Activated CD8-positive, alpha-beta memory T cell treated with anti-CD3 and anti-CD28 coated beads, Interleukin-2, amount 50 U/mL, for 1 hour (primary cell): ENCODE measurements around the gene WDR70.
"Not testable (repeated sequence)": the region's sequence is repeated elsewhere in the genome, so short reads cannot be mapped to it uniquely, and the experiment has no call there.

Experiments
- DNase-seq: peaks from one replicate; pipeline ENCODE4 v3.0.0-alpha.2; 2020; ENCODE audit errors: extremely low read depth

WDR70 gene

DNA sequence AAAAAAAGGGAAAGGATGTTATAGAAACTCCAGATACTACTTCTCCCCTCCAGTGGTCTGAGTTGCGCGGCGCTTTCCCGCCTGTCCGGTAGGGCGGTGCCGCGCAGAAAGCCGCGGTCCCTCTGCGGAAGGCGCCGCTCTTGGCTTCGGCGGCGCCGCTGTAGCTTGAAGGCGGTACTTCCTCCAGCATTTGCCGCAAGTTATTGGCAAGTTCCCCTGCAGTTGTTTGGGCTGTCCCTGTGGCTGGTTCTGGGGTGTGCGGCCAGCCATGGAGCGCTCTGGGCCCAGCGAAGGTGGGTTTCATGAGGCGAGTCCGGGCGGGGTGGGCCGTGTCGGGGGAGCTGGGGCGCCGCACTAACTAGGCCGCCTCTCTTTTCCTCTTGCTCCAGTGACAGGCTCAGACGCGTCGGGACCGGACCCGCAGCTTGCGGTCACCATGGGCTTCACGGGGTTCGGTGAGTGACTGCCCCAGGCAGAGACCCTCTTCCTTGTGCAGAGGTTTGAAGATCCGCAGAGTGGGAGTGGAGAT is at the start of gene WDR70:
TSS of gene WDR70 (plus strand) at position 219 of the 529 bp plus-strand sequence. CDS start at position 269, 50 bp downstream.
- peak; percentile 43 for DNase-seq

DNA sequence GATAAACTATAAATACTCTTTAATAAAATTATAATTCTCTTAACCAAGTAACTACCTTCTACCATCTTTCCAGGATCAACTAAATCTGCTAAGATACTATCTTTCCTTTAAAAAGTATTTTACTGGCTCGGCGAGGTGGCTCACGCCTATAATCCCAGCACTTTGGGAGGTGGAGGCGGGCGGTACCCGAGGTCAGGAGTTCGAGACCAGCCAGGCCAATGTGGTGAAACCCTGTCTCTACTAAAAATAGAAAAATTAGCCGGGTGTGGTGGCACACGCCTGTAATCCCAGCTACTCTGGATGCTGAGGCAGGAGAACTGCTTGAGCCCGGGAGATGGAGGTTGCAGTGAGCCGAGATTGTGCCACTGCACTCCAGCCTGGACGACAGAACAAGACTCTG is 44.4 kb upstream of the WDR70 start:
- not testable (repeated sequence) for DNase-seq

DNA sequence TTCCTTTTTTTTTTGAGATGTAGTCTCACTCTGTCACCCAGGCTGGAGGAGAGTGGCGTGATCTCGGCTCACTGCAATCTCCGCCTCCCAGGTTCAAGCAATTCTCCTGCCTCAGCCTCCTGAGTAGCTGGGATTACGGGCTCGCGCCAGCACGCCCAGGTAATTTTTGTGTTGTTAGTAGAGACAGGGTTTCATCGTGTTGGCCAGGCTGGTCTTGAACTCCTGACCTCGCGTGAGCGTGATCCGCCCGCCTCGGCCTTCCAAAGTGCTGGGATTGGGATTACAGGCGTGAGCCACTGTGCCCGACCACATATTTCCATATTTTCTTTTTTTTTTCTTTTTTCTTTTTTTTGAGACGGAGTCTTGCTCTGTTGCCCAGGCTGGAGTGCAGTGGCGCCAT is 36.4 kb upstream of the WDR70 start:
- DNase-seq: not testable (repeated sequence)

DNA sequence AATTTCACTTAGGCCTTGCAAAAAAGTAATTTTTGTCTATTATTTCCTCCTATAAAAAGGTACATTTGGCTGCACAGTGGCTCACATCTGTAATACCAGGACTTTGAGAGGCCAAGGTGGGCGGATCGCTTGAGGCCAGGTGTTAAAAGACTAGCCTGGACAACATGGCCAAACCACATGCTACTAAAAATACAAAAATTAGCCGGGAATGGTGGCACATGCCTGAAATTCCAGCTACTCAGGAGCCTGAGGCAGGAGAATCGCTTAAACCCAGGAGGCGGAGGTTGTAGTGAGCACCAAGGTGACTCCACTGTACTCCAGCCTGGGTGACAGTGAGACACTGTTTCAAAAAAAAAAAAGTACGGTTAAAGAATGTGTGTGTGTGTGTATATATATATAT is 24.0 kb upstream of the WDR70 start:
- no peak for DNase-seq

DNA sequence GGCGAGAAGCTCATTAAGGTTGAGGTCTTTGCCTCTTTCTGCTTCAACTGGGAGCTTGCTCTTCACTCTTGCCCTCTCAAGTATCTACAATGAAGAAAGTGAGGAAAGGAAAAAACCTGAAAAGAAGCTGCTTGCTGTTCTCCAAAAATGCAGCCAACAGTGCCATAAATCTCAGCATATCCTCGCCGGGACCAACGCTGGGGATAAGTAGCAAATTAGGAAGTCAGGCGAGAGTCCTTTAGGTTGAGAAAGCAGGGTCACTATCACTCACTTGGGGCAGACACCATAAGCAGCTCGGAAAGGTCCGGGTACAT is 8.6 kb upstream of the WDR70 start:
- no peak for DNase-seq

DNA sequence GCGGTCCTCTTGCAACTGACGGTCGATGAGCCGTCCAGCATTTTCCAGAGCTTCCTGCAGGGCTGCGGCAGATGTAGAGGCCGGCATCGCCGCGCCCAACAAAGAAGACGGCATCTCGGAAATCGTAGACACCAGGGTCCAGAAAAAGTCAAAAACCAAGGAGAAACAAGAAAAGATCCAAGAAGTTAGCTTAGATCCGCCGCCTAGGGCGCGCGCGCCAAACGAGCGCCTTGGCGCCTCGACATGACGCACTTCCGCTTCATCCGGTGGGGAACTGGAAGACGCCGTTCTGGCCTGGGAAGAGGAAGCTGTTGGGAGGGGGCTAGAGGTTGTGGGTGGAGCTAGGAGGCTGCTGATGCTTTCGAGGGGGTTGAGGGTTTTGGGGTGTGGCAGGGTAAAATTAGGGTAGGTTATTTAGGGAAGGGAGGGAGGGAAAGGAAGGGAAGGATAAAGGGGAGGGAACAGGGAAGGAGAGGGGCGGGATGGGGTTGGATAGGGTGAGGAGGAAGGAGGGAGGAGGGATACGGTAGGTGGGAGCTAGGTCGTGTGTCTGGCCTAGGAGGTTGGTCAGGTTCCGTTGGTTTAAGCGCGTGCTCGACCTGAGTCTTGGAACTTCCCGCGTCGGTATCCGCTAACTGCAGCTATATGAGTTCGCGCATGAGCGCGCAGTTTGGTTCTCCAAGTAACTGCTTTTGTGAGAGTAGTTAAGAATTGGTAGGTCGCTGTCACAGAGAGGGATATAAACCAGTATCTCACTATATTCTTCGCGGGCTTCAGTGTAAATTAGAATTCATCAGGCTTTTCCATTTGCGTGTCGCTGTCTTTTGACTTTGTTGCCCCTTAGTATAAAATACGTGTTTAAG is 8.0 kb upstream of the WDR70 start, which contains the start of gene NUP155:
TSS of gene NUP155 (minus strand) at position 243 of the 863 bp plus-strand sequence. CDS start at position 114, 129 bp downstream.
- peak; percentile 81 for DNase-seq

DNA sequence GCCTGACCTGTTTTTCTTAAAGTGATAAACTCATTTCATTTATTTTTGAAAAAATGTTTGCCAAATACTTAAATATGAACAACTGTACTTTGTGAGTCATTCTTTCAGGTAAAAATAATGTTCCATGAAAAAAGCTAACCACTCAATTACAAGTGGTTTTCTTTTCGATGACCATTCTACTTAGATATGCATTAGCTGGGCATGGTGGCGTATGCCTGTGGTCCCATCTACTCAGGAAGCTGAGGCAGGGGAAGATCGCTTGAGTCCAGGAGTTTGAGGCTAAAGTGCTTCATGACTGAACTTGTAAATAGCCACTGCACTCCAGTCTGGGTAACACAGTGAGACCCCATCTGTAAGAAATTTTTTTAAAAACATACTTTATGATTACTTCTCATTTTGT is 4.0 kb upstream of the WDR70 start:
- DNase-seq: no peak

DNA sequence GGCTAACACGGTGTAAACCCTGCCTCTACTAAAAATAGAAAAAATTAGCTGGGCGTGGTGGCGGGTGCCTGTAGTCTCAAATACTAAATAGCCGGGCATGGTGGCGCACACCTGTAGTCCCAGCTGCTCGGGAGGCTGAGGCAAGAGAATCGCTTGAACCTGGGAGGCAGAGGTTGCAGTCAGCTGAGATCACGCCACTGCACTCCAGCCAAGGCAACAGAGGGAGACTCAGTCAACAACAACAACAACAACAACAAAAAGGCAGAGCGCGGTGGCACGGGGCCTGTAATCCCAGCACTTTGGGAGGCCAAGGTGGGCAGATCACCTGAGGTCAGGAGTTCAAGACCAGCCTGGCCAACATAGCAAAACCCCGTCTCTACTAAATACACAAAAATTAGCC is 1.1 kb upstream of the WDR70 start:
- not testable (repeated sequence) for DNase-seq

DNA sequence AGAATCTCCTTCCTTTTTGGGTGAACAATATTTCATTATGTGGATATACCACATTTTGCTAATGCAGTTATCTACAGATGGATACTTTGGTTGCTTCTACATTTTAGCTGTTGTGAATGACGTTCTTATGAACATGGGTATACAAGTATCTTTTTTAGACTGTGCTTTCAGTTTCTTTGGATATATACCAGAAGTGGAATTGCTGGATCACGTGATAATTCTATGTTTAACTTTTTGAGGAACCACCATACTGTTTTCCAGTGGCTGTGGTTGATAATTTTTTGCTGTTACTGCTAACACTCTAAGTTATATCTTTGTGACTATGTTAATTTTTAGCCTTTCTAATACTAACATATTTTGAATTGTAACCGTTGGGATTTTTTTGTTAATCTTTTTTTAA is 12.5 kb downstream of the WDR70 start:
- DNase-seq: no peak

DNA sequence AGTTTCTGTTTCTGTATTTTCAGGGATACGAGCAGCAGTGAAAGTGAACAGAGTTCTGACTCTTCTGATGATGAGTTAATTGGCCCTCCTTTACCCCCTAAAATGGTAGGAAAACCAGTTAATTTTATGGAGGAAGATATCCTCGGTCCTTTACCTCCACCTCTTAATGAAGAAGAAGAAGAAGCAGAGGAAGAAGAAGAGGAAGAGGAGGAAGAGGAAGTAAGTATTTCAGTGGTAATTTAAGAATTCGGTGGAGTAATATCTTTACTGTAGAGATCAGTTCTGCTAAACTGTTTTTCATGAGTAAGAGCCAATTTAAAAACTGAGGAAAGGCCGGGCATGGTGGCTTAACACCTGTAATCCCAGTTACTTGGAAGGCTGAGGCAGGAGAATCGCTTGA is 17.2 kb downstream of the WDR70 start:
- no peak for DNase-seq

DNA sequence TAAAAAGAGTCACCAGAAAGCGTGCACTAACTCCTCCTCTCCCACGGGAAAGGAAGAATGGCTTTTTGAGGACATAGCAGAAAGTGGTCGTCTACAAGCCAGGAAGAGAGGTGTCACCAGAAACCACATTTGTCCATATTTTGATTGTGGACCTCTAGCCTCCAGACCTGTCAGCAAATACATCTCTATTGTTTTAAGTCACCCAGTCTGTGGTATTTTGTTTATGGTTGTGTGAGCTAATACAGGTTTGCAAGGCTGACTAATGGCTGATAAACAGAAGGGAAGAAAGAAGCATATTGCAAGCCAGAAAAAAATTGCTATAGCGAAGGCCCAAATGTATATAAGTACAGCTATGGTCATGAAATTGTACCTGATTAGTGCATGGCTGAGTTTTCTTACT is 21.4 kb downstream of the WDR70 start:
- no peak for DNase-seq

DNA sequence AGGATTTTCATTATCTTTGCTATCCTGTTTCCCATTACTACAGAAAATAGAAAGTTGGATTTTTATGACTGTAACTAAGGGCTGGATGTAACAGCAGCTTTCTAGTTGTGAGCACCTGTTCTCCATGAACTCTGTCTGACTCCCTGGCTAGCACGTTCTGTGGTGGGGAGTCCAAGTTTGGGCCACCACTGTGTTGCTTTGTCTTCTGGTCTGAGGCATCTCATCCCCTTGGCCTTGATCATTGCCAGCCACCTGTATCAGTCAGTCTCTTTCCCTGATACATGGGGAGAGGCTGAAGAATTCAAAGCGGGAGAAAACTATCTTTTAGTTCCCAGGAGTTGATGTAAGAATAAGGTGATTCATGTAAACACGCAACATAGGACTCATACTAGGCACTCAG is 33.4 kb downstream of the WDR70 start:
- DNase-seq: no peak

DNA sequence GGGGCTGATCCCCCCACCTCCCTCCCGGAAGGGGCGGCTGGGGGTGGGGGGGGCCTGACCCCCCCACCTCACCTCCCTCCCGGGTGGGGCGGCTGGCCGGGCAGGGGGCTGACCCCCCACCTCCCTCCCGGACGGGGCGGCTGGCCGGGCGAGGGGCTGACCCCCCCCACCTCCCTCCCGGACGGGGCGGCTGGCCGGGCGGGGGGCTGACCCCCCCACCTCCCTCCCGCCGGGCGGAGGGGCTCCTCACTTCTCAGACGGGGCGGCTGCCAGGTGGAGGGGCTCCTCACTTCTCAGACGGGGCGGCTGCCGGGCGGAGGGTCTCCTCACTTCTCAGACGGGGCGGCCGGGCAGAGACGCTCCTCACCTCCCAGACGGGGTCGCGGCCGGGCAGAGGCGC is 36.3 kb downstream of the WDR70 start:
- DNase-seq: not testable (repeated sequence)

DNA sequence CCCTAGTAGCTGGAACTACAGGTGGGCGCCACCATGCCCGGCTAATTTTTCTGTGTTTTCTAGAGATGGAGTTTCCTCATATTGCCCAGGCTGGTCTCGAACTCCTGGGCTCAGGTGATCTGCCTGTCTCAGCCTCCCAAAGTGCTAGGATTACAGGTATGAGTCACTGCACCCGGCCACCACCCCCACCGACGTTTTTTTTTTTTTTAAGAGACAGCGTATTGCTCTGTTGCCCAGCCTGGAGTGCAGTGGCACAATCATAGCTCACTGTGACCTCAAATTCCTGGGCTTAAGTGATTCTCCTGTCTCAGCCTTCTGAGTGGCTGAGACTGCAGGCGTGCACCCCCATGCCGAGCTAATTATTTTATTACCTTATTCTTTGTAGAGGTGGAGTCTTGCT is 38.2 kb downstream of the WDR70 start:
- no peak for DNase-seq

DNA sequence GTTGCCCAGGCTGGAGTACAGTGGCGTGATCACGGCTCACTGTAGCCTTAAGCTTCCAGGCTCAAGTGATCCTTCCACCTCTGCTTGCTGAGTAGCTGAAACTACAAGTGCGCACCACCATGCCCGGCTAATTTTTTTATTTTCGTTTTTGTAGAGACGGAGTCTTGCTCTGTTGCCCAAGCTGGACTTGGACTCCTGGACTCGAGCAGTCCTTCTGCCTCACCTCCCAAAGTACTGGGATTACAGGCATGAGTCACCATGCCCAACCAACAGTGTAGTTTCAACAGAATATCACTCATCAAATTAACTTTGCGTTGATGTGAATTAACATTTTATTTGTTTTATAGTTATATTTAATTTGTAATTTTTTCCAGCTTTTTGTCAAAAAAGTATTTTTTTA is 45.3 kb downstream of the WDR70 start:
- DNase-seq: no peak

DNA sequence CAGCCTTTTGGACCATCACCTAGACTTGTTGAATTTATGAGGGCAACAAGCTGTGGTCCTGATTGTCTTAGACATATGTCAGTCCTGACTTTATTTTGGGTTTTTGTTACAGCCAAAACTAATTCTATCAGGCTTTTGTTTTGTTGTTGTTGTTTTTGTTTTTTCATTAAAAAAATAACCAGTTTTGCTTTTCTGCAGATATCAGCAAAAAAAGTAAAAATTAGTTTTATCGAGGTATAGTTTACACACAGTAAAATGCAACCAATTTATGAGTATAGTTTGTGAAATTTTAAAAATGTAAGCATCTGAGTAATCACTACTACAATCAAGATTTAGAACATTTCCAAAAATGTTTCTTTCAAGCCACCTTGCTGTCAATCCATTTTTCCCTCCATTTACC is 48.9 kb downstream of the WDR70 start:
- no peak for DNase-seq

DNA sequence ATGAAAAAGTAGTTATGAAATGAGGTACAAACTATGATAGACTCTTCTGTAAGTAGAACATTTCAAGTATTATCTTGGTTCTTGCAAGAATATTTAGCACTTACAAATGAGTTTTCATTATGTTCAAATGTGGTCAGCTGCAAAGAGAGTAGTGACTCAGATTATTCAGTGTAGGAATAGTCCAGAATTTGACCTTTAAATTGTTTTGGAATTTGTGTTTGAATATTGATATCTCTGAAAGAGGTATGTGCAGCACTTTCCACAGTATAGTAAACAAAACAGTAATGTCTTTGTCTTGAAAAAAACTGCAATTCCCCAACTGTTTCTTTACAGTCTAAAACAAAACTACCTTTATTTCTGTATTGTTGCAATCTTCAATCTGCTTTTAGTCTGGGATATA is 56.1 kb downstream of the WDR70 start:
- DNase-seq: no peak

DNA sequence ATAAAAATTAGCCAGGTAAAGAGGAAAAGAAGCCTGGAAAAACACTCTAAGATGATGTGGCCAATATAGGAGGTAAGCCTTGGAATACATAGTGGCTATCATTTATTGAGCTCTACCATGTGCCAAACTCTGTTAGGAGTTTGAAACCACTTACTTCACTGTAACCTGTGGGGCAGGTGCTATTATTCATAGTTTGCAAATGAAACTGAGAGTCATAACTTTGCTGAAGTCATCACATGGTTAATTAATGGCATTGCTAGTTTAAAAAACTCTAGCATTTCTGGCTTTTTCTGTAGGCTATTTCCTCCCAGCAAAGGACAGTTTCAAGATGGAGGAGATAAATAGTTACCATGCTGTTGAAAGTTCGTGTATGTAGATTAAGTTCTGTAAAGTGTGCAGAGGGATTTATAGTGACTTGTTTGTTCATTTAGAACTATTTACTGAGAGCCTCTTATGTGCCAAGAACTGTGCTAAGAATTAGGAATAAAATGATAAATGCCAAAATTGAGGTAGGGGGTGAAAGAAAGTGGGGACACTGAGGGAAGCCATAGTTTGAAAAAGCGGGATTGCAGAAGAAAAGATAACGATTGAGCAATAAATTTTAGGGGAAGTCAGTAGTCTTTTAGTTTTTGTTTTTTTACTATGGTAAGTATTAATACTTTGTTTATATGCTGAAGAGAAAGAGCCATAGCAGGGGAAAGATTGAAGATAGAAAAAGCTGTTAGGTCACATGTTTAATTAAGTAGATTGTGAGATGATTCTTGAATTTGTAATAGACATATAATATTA is 57.2 kb downstream of the WDR70 start:
- no peak for DNase-seq

DNA sequence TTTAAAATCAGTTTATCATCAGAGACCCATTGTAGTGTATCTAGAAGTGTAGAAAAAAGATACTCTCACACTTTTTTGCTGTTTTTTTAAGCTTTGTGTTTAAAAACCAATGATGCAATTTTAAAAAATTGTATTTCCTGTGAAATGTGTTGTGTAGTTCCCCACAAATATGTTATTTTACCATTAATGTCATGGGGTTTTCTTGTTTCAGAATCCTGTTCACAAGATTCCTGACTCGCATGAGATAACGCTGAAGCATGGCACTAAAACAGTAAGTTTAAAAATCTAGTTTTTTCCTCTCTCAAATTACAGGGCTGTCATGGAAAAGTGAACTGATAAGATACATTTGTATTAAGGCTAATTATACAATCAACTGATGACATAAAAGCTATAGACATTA is 58.6 kb downstream of the WDR70 start:
- DNase-seq: no peak

DNA sequence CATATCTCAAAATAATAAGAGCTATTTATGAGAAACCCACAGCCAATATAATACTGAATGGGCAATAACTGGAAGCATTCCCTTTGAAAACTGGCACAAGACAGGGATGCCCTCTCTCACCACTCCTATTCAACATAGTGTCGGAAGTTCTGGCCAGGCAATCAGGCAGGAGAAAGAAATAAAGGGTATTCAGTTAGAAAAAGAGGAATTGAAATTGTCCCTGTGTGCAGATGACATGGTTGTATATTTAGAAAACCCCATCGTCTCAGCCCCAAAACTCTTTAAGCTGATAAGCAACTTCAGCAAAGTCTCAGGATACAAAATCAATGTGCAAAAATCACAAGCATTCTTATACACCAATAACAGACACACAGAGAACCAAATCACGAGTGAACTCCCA is 66.7 kb downstream of the WDR70 start:
- not testable (repeated sequence) for DNase-seq

DNA sequence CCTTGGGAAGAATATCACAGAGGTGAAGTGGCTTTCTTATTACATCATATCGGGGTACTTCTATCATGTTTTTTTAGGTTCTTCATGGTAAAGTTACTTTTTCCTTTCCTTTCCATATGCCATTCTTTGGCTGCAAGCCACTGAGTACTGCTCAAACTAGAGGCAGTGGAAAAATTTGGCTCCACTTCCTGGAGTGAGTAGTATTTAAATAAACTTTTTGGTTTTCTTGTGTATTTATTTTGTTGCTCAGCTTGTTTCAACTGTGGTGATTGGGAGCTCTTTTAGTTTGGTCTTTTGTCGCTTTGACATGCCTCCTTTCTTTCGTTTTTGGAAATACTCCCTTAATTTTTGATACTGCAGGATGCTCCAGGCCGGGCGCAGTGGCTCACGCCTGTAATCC is 69.8 kb downstream of the WDR70 start:
- DNase-seq: no peak

DNA sequence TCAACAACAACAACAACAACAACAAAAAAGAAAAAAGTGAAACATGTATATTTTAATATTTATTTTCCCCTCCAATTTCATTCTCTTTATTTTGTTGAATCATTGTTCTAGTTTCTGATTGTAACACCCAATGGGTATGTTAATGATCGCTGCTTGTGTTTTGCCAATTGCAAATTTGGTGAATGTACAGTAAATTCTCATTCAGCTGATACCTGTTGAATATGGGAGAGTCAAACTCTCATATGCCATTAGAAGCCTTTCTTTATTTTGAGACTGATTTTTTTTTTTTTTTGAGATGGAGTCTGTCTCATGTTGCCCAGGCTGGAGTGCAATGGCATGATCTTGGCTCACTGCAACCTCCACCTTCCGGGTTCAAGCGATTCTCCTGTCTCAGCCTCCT is 72.9 kb downstream of the WDR70 start:
- not testable (repeated sequence) for DNase-seq

DNA sequence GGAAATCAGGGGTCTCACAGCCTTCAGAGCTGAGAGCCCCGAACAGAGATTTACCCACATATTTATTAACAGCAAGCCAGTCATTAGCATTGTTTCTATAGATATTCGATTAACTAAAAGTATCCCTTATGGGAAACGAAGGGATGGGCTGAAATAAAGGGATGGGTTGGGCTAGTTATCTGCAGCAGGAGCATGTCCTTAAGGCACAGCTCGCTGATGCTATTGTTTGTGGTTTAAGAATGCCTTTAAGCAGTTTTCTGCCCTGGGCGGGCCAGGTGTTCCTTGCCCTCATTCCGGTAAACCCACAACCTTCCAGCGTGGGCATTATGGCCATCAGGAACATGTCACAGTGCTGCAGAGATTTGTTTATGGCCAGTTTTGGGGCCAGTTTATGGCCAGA is 74.1 kb downstream of the WDR70 start:
- DNase-seq: not testable (repeated sequence)
